IPS-NIHi7 (cell line): ENCODE measurements around the gene GRK6.
"Not testable (repeated sequence)": the region's sequence is repeated elsewhere in the genome, so short reads cannot be mapped to it uniquely, and the experiment has no call there.

Source experiments
- DNase-seq: peaks from one replicate; pipeline ENCODE4 v3.0.0; 2012; ENCODE audit warnings: mixed read lengths; ENCODE audit errors: extremely low spot score

GRK6 gene

DNA sequence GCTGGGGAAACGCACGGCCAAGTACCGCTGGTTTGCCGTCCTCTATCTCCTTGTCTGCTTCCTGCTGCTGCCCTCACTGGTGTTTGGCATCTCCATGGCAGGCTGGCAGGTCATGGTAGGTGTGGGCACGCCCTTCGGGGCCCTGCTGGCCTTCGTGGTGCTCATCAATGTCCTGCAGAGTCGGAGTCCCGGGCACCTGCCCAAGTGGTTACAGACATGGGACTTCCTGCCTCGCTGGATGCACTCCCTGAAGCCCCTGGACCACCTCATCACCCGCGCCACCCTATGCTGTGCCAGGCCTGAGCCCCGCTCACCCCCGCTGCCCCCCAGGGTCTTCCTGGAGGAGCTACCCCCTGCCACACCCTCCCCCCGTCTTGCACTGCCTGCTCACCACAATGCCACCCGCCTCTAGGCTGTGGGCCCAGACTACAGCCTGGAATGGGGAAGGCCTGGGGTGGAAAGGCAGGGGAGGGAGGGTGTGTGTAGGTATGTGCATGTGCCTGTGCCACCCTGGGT lies 28.5 kb upstream of the GRK6 start:
- DNase-seq: no peak

- peak; percentile 42 for DNase-seq
Observed at GRCh38 chr5:177399997-177400868, 26.2 kb upstream of the GRK6 start, which contains the start of gene PFN3. Gene PFN3, minus strand, starts transcription at chr5:177400661. Its CDS starts 85 bp downstream, at chr5:177400576.

GRCh38 chr5:177402271-177403043 lies 24.0 kb upstream of the GRK6 start:
- peak; percentile 92 for DNase-seq

- DNase-seq: no peak
Observed at GRCh38 chr5:177403102-177403791, 23.2 kb upstream of the GRK6 start.

DNA sequence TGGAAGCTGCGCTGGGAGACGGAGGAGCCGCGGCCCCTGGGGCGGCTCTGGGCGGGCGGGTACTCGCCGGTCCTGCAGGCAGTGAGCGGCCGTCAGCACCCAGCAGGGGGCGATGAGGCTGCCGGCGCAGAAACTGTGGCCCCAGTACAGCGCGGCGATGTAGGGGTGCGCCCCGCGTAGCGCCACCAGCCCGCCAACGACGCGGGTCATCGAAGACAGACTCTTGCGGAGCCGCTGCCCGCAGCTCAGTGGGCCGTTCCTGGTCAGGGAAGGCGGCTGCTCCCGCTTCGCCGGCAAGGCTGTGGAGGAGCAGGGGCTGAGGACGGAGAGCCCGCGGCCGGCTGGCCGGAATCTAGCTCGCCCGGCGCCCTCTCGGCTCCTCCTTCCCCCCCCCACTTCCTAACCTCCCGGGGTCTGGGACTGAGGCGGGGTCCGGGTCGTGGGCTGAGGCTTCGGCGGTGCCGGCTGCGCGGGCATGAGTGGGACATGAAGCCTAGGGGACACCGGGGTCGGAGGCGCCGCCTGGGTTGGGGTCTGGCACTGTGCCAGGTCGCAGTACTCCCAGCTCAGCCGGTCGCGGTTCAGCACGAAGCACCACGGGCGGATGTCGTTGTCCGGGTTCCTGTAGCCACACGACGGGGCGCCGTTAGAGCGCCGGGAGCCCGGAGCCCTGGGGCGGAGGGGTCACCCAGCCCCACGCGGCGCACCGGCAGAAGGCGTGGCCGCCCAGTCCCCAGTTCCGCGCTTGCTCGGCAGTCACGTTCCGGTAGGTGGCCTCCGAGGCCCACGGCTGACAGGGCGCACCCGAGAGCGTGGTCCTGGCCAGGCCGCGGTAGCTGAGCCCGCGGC lies 22.5 kb upstream of the GRK6 start:
- DNase-seq: peak; percentile 73

DNA sequence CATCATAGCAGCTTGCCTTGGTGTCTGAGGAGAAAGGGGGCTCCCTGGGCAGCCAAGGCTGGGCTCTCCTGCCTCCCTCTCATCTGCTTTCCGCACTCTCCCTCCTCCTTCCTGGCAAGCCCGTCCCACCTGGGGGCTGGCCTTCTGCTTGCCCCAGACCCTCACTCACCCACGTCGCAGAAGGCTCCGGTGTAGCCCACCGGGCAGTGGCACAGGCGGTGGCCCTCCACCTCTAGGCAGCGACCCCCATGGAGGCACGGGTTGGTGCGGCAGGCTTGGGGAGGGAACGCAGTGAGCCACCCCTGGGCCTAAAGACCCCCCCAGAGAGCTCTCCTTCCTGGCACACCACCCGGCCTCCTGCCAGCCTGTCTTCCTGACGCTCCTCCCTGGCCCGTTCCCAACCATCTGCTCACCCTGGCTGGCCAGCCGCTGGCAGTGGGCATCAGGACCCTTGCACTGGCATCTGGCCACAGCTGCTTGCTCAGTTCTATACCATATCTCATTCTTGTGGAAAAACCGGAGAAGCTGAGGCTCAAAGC lies 21.8 kb upstream of the GRK6 start:
- no peak for DNase-seq

DNA sequence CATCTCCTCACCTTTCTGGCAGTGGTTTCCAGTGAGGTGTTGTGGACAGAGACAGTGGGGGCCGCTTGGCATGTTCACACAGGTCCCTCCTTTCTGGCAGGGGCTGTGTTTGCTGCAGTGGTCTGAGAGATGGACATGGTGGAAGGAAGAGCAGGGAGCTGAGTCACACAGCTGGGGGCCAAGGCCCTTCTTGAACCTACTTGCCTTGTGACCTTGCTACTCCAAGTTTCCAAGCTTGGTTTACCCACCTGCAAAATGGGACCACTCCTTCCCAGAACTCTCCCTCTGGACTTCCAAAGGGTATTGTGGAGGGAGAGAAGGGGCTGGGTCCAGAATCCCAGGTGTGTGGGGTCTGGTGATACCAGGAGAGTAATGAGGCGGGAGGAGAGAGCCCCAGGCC lies 21.2 kb upstream of the GRK6 start:
- DNase-seq: no peak

GRCh38 chr5:177405805-177406204 lies 20.7 kb upstream of the GRK6 start:
- DNase-seq: no peak

- DNase-seq: no peak
Observed at GRCh38 chr5:177409043-177409801, 17.3 kb upstream of the GRK6 start, which contains the start of gene F12. Gene F12, minus strand, starts transcription at chr5:177409564. Its CDS starts 37 bp downstream, at chr5:177409527.

DNA sequence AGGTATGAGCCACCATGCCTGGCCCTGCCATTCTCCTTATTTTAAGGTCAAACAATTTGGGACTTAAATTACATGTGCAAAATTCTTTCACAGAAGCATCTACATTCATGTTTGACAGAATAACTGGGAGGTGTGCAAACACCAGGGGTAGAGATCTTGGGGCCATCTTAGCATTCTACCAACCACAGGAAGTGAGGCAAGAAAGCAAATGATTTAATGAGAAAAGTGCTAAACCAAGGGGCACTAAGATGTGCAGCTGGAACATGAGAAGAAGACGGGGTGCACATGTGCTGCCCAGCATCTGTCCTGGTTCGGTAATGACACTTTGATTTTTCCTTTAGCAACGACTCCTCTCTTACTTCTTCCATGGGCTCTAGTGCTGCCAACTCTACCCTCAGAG lies 15.9 kb upstream of the GRK6 start:
- DNase-seq: no peak

GRCh38 chr5:177412603-177413233 lies 13.8 kb upstream of the GRK6 start:
- no peak for DNase-seq

DNA sequence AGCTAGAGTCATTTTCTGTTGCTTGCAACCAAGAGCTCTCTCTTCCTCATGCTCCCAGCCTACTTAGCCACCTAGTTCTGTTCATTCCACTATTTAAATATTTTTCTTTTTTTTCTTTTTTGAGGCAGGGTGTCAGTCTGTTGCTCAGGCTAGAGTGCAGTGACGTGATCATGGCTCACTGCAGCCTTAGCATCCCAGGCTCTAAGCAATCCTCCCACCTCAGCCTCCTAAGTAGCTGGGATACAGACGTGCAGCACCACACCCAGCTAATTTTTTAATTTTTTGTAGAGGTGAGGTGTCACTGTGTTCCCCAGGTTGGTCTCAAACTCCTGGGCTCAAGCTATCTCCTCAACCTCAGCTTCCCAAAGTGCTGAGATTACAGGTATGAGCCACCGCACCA lies 12.0 kb upstream of the GRK6 start:
- DNase-seq: no peak

GRCh38 chr5:177417081-177417480 lies 9.4 kb upstream of the GRK6 start:
- not testable (repeated sequence) for DNase-seq

DNA sequence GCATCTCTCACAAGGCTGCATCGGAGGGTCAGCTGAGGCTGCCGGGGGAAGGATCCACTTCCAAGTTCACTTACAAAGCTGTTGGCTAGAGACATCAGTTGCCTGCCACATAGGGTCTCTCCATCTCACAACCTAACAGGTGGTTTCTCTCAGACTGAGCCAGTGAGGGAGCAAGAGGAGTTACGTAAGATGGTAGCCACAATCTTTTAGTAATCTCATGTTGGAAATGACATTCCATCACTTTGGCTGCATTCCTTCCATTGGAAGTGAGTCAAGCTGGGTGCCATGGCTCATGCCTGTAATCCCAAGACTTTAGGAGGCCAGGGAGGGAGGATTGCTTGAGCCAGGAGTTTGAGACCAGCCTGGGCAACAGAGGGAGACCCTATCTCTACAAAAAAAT lies 7.4 kb upstream of the GRK6 start:
- DNase-seq: no peak

DNA sequence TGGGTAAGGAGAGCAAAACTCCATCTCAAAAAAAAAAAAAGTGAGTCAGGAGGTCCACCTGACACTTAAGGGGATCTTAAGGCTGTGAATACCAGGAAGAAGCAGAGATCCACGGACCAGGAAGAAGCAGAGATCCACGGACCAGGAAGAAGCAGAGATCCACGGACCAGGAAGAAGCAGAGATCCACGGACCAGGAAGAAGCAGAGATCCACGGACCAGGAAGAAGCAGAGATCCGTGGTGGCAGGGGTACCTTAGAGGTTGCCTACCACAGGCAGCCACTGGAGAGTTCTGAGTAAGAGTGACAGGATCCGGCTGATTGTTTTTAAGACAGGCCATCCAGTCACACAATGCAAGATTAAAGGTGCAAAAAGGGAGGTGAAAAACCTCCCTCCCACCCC lies 6.0 kb upstream of the GRK6 start:
- not testable (repeated sequence) for DNase-seq

DNA sequence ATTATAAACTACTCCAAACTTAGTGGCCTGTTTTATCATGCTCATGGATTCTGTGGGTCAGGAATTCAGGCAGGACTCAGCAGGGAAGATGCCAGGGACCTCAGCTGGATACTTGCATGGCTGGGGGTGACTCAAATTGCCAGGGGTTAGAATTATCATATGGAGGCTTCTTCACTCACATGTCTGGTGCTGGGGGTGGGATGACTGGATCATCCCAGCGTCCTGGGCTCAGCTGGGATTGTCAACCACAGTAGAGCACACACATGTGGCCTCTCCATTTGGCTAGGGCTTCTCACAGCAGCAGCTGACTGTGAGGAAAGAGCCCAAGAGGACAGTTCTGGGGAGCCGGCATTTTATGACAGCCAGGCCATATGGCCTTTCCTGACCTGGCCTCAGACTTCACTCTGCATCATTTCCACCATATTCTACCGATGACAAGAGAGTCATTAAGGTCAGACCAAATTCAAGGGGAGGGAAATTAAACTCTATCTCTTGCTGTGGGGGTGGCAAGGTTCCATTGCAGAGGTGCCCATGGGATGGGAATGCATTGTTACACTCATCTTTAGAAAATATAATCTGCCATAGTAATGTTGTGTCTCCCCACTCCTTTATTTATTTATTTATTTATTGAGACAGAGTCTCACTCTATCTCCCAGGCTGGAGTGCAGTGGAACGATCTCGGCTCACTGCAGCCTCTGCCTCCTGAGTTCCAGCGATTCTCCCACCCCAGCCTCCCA lies 5.2 kb upstream of the GRK6 start:
- DNase-seq: no peak

GRCh38 chr5:177423671-177424070 lies 2.8 kb upstream of the GRK6 start:
- DNase-seq: no peak

- no peak for DNase-seq
Observed at GRCh38 chr5:177425196-177425800, 1.2 kb upstream of the GRK6 start.
